NCI-H146 (cell line): ENCODE measurements around the gene PLCZ1.
A peak's percentile ranks its signal among the peaks of the same experiment; 100 is the strongest.
"Not testable (repeated sequence)": the region's sequence is repeated elsewhere in the genome, so short reads cannot be mapped to it uniquely, and the experiment has no call there.

Experiments used
- DNase-seq: peaks from one replicate; lab custom pipeline; 2025; lab: John Stamatoyannopoulos, UW

PLCZ1 gene, protein sequence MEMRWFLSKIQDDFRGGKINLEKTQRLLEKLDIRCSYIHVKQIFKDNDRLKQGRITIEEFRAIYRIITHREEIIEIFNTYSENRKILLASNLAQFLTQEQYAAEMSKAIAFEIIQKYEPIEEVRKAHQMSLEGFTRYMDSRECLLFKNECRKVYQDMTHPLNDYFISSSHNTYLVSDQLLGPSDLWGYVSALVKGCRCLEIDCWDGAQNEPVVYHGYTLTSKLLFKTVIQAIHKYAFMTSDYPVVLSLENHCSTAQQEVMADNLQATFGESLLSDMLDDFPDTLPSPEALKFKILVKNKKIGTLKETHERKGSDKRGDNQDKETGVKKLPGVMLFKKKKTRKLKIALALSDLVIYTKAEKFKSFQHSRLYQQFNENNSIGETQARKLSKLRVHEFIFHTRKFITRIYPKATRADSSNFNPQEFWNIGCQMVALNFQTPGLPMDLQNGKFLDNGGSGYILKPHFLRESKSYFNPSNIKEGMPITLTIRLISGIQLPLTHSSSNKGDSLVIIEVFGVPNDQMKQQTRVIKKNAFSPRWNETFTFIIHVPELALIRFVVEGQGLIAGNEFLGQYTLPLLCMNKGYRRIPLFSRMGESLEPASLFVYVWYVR

DNA sequence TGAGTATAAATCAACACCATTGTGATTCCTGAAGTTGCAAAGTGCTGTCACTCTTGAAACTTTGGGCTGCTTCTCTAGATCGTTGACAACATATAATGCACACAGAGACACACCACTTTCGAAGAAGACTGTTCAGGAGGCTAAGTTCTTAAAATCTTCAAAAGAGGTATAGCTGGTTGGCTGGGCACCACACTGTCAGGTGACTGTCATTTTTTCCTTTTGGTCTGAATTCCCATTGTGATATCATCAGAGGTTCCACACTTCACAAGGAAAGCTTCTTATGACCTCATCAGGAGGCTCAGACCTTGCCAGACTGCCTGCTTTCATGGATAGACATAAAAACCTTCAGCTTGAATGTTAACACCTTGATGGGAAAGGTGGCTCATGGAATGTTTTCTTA is at the start of gene PLCZ1, which contains the start of gene CAPZA3:
PLCZ1 (minus strand) TSS at position 194 of the 400 bp plus-strand sequence. CDS start 641 bp downstream, outside the sequence.
CAPZA3 (plus strand) TSS at position 301 of the 400 bp plus-strand sequence. CDS start 150 bp downstream, outside the sequence.
- no peak for DNase-seq

DNA sequence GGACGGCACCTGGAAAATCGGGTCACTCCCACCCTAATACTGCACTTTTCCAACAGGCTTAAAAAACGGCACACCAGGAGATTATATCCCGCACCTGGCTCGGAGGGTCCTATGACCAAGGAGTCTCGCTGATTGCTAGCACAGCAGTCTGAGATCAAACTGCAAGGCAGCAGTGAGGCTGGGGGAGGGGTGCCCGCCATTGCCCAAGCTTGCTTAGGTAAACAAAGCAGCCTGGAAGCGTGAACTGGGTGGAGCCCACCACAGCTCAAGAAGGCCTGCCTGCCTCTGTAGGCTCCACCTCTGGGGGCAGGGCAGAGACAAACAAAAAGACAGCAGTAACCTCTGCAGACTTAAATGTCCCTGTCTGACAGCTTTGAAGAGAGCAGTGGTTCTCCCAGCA is 47.7 kb upstream of the PLCZ1 start:
- not testable (repeated sequence) for DNase-seq

DNA sequence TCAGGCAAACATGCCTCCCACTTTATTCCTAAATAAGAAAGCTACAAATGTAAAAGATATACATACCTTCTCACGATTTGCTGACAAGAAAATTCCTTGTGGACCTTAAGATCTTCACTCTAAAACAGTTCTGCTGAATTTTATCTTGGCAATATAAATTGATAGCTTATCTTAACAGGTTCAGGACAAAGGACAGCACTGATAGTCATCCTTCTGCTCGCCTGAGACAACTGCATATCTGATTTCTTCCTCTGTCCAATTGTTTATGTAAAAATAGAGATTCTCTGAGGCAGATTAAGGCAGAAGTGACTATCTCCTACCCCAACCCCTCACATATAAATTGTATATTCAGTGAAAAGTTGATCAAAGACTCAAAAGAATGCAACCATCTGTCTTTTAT is 45.0 kb upstream of the PLCZ1 start:
- DNase-seq = no peak

DNA sequence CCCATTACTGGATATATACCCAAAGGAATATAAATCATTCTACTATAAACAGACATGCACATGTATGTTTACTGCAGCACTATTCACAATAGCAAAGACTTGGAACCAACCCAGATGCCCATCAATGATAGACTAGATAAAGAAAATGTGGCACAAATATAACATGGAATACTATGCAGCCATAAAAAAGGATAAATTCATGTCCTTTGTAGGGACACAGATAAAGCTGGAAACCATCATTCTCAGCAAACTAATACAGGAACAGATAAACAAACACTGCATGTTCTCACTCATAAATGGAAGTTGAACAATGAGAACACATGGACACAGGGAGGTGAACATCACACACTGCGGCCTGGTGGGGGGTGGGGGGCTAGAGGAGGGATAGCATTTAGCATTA is 28.7 kb upstream of the PLCZ1 start:
- DNase-seq = not testable (repeated sequence)

DNA sequence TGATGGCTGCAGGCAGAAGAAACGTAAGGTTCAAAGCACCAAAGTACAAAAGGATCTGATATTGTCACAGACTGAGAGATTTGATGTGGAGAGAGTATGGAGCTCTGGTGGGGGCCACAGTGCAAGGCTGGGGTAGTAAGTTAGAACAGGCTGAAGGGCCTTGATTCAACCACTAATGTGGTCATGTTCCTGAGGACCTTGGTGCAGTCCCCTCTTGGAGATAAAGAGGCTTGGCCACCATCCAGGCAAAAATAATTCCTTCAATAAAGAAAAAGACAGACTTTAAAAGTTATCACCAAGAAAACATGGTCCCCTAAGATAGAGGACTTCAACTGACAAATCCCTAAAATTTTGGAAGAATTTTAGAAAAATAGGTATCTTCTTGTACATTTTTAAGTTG is 17.5 kb upstream of the PLCZ1 start:
- DNase-seq = no peak

DNA sequence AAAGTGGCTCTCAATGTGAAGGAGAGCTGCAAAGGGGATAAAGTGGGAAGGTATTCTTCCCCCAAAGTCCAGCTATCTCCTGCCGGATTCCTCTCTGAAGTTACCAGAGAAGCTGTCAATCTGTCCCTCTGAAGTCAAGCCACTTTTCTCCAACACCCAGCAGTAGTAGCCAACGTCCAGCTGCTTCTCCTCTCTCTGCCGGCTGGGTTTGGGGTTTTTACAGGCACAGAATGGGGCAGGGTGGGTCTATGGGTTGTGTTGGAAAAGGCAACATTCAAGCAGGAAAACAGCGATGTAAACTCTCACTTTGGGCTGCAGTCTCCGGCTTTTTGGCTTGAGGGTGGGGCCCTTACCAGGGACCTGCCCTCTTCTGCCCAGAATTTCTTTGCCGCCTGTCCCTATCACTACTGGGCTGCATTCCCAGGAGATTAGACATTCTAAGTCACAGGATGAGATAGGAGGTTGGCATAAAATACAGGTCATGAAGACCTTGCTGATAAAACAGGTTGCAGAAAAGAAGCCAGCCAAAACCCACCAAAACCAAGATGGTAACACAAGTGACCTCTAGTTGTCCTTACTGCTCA is 16.4 kb upstream of the PLCZ1 start:
- DNase-seq = no peak

DNA sequence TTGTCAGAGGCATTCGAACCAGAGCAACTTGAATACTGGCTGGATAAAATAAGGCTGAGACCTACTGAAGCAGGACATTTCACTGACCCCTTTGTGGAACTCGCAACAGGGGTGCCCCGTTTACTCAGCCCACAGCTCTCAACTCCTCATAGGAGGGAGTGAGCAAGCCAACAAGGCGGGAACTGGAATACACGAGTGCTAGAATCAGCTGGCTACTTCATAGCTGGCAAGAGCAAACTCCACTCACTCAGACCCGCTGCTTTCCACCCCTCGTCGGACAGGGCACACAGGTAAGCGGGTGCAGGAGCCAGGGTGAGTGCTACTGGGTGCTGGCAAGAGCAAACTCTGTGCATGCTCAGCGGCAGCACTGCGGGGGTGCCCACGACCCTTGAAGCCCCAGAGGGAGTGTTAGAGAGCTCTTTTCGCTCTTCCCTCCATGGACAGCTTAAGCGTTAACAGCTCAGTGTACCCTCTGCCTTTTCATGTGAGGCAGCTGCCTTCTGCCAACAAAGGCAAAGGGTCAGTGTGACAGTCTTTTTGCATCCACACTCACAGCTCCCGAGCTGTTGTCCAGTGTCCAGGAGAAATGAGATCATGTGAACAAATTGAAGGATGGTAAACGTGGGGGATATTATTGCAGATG is 15.8 kb upstream of the PLCZ1 start:
- no peak for DNase-seq

DNA sequence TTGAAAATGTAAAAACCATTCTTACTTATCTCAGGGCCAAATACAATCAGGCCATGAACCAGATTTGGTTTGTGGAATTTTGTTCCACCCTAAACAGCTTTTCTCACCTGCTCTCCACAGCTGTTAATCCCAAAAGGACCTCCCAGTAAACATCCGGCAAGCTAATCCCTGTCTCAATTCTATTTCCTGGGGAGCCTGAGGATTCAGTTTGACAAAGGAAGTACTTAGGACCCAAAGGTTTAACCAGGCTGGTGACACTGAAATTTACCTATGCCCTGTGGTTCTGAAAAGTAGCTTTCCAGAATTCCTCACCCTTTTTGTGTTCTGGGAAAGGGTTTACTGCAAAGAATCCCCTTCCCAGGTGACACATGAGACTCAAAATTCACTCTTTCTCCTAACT is 15.1 kb upstream of the PLCZ1 start:
- no peak for DNase-seq

DNA sequence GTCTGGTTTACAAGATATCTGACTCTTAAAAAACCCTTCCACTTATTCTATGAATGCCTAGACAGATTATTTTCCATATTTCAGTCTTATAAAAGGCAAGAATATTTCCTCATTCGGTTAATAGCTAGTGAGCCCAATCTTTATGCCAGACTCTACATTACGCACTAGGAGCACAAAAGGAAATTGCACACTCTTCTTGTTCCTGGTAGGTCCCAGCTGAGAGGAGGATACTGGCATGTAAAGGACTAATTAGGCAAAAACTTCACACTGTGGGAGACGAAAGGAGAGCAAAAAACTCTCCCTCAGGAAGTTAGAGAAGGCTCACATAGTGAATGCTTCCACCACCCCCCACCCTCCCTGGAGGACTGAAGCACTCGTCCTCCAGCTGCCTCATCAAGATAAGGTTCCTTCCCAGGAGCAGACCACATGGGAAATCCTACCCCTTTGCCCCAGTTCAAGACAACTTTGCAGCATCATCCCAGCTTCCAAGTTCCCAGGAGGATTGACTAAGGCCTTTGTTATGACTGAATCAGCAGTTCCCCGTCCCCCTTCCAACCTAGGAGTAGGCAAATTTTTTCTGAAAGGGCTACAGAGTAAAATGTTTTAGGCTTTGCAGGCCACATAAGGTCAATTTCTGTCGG is 14.6 kb upstream of the PLCZ1 start:
- DNase-seq = no peak

DNA sequence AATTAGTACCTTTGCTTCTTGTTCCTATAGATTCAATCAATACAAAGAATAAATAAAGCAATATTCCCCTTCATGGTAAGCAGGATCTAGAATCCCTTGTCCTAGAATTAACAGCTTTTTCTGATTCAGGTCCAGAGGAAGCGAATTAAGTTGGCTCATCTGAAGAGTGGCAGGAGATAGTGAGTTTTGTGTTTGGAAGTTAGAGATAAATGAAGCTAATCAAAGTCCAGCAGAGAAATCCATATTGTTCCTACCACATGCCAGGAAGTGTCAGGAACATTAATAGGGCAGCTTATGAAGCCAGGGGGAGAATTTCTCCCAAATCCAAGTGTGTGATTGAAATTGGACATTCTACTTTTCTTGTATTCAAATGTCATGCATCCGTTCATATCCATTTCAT is 14.1 kb upstream of the PLCZ1 start:
- no peak for DNase-seq

DNA sequence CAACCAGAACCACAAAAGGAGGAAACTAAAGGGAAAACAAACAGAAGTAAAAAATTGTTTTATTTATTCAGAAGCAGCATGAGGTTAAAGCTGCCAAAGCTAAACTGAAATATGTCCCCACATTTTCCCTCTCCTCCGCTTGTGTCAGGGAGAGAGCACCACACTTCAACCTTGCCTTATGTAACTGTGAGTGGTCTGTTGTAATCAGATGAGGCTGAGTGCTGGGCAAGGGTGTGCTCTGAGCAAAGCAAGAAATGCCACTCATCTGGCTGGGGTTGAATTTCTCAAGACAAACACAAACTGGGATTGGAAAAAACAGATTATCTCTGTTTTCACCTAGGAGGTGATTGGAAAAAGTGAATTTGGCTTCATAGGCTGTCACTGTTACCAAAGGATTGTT is 12.3 kb upstream of the PLCZ1 start:
- DNase-seq = no peak

DNA sequence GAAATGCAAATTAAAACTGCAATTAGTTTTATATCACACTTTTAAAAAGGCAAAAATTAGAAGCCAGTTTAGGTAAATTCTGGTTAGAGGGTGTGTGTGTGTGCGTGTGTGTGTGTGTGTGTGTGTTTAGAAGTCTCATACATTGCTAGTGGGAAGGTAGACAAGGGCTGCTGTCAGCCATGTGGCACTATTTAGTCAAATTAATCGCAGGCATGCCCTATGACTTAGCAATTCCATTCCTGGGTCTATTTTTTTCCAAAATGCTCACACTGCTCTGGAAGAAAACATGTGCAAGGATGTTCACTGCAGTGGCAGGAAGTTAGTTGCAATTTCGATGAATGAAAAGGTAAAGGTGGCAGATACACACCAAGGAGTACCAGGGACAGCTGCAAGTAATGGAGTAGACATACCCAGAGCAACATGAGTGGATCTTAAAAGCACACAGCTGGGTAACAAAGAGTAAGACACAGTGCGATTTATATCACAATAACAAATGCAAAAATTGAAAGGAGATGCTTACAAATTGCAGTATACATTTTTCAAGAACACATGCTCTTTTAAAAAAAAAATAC is 11.7 kb upstream of the PLCZ1 start:
- DNase-seq = no peak

DNA sequence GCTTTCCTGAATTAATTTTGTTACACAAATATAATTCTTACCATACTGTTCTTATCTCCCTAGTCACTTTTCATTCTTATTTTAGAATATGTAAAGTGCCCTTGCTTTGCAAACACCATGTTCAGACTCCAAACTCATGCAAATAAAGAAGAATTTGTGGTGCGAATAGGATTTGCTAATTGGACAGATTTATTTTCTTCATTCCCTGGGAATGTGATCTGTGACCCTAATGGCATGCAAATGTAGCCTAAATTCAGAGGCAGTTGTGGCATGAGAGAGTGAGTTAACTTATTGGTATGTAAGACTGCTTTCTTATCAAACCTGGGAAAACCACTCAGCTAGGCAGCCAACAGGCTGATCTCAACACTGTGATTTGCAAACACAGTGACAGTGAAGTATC is 10.1 kb upstream of the PLCZ1 start:
- no peak for DNase-seq

DNA sequence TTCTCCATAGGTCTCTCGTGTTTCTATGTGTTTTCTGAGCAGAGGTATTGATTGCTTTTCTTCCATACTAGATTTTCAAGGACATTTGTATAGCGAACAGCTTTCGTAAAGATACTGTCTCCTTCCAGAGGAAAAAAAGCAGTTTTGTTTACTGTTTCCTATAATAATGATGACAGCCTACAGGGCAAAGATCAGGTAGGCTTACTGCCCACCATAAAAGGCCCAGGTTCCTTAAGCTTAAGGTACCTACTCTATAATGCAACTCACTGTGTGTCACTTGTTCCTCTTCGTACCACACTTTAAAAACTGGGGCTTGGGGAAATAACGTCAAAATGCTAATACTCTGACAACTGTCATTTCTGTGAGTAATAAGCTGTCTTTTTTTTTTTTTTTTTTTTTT is 6.7 kb downstream of the PLCZ1 start:
- no peak for DNase-seq

DNA sequence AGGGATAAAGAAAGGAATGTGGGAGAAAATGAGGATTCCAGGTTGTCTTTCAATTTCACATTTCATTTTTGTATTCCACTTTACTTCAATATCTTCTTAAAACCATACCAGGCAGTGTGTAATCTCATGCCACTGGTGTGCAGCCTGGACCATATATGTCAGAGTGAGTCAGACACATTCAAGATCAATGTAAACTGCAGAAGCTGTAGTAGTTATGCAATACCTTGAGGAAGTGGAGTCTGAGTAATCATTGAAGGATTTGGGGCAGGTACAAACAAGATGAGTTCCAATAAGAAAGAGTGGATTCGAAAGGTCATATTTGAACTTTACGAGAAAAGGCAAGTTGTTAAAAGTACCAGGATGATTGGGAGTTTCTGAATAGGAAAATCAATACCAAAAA is 14.1 kb downstream of the PLCZ1 start:
- DNase-seq = no peak

DNA sequence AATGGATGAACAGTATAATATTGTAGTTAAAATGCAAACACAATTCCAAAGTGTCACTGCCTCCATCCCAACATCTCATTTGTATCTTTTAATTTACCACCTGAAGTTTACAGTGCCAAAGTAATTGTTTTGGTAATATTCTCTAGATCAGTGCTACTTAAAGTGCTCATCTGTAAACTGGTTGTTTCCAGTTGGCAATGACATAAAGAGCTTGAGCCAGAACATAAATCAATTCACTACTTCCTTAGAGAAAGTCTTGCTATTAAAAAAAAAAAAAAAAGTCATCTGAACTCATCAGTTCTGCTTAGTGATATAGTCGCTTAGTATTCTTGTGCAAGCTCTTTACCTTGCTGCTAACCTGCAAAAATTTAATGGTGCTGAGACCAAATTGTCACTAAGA is 16.4 kb downstream of the PLCZ1 start:
- DNase-seq = no peak

DNA sequence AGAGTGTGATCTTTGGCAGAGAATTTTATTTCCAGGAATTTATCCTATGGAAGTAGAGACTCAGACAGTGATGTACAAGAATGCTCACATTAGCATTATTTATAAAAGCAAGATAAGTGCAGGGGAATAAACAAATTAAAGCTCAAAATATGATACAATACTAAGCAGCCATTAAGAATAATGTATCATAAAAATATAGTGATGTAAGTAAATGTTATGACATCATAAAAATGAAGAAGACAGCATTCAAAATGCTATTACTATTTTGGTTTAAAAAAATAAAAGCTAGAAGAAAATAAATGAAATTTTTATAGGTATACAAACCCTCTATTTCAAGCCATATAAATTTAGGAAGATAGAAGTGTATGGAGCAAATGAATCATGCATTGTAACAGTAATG is 17.1 kb downstream of the PLCZ1 start:
- no peak for DNase-seq

DNA sequence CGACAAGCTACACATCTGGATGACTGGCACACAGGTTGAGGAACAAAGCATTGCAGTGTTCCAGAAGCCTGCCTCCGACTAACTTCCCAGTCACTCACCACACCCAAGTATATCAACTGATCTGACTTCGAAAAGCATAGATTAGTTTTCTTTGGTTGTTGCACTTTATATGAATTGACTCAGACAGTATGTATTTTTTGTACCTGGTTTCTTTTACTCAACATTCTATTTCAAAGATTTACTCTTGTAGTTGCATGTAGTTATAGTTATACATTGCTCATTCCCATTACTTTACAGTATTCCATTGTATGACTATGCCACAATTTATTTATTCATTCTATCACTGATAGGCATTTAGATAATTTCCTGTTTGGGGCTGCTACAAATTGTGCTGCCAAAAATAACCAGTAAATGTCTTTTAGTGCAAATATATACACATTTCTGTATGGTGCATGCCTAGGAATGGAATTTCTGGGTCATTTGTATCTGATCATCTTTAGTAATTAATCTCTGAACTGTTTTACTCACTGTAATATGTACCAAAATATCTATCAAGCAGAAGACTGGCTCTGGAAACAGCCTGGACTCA is 17.8 kb downstream of the PLCZ1 start:
- no peak for DNase-seq

DNA sequence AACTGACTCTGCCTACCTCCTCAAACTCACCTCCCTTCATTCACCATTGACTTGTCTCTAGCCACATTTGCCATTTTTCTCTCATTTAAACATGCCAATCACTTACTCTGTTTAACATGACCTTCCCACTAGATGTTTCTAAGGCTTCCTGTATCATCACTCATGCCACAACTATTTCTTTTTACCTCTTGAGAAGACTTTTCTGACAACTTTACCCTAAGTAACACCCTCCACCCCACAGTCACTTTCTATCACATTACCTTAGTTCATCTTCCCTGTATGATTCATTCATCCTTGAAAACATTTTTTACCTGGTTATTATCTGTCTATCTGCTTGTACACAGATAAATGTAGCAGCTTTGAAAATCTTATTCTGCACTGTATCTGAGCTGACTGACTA is 19.4 kb downstream of the PLCZ1 start:
- DNase-seq = no peak

DNA sequence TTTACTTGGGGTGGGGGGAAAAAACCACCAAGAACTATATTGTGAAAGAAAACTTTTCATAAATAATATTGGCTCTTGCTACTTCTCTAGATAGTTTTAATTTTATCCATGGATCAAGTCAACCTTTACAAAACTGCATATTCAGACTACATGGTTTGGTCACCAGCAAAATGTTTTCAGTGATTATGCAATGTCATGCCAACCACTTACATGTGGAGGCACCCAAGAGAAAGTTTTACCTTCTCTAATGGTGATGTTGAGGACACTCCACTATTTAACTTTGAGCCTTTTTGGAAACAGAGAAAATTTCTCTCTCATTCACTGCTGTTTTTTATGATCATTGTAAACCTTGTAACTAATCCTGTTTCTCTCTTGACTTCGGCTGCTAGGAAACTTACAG is 21.6 kb downstream of the PLCZ1 start:
- DNase-seq = no peak

DNA sequence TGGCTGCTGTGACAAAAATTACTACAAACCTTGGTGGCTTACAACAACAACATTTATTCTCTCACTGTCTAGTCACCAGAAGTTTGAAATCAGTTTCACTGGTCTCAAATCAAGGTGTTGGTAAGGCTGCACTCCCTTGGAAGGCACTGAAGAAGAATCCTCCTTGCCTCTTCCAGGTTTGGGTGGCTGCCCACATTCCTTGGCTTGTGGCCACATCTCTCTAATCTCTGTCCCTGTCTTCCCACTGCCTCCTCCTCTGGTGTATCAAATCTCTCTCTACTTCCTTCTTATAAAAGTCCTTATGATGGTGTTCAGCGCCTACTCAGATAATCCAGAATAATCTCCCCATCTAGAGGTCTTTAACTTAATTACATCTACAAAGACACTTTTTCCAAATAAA is 31.0 kb downstream of the PLCZ1 start:
- DNase-seq = peak; percentile 2

DNA sequence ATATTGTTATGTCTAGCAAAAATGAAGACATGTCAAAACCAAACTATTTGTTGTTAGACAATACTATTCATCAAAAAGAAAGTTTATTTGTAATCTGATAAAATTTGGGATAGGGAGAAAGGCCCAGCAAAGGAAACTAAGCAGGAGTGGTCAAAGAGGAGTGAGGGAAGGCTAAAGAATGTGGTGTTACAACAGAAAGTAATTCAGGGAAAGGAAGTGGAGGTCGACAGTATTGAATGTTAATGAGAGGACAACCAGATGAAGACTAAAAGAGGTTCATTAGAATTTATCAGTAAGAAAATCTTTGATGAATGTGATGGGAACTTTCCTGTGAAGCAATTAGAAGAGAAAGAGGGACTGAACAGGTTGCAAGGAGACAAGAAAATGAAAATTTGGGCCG is 33.9 kb downstream of the PLCZ1 start:
- no peak for DNase-seq
